ENCODE data around the gene MACO1.

DNA sequence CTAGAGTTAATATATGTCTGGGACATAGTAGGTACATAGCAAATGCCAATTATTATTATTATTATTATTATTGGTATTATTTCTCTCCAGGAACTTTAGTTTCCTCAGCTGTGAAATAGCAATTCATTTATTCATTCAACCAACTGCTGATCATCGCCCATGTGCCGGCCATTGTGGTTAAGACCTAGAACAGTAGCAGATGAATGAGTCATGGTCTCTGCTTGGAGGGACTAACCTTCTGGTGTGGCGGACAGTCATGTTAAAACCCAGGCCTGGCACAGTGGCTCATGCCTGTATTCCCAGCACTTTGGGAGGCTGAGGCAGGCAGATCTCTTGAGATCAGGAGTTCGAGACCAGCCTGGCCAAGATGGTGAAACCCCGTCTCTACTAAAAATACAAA, 88.9 kb downstream of the MACO1 start:
- no peak for TF ChIP-seq EZH2 (IDR thresholded peaks at IDR 0.05; ENCODE audit: low read depth)
- TF ChIP-seq, protein P1, sequence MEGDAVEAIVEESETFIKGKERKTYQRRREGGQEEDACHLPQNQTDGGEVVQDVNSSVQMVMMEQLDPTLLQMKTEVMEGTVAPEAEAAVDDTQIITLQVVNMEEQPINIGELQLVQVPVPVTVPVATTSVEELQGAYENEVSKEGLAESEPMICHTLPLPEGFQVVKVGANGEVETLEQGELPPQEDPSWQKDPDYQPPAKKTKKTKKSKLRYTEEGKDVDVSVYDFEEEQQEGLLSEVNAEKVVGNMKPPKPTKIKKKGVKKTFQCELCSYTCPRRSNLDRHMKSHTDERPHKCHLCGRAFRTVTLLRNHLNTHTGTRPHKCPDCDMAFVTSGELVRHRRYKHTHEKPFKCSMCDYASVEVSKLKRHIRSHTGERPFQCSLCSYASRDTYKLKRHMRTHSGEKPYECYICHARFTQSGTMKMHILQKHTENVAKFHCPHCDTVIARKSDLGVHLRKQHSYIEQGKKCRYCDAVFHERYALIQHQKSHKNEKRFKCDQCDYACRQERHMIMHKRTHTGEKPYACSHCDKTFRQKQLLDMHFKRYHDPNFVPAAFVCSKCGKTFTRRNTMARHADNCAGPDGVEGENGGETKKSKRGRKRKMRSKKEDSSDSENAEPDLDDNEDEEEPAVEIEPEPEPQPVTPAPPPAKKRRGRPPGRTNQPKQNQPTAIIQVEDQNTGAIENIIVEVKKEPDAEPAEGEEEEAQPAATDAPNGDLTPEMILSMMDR (conservative IDR thresholded peaks at IDR 0.05) = no peak

Measured in PC-9 (cell line).